GM12878 (cell line): ENCODE data around the gene TMEM212.

Experiments
- BRCA1 ChIP-seq: IDR thresholded peaks from 2 replicates; pipeline ENCODE4 v1.6.1; 2011; ENCODE audit warnings: low read depth, low read length, improper control_type of control experiment
- CEBPB ChIP-seq, 2 experiments: fragments of 150-350 bp in 1 of 2; IDR thresholded peaks; 2 replicates each; pipeline ENCODE4 v1.6.1; 2012 to 2014; ENCODE audit warnings: low read depth in 2 of 2, low read length in 2 of 2, borderline replicate concordance in 1 of 2, inconsistent platforms in 1 of 2
- DPF2 ChIP-seq: fragments of 450-650 bp; IDR thresholded peaks from 2 replicates; pipeline ENCODE4 v1.6.1; 2017; ENCODE audit warnings: mild to moderate bottlenecking
- MTA2 ChIP-seq: fragments of 450-650 bp; IDR thresholded peaks from 2 replicates; pipeline ENCODE4 v1.6.1; 2016; ENCODE audit warnings: low read depth, mild to moderate bottlenecking, moderate library complexity
- POLR2A ChIP-seq: IDR thresholded peaks from 2 replicates; pipeline ENCODE4 v1.6.1; 2011; ENCODE audit warnings: low read depth, mild to moderate bottlenecking, low read length
- PRDM15 ChIP-seq: fragments of 450-650 bp; formaldehyde crosslinking; IDR thresholded peaks from 2 replicates; pipeline ENCODE4 v1.4.0; 2020; ENCODE audit warnings: mild to moderate bottlenecking, moderate library complexity
- RAD51 ChIP-seq: fragments of 450-650 bp; IDR thresholded peaks from 2 replicates; pipeline ENCODE4 v1.6.1; 2016; ENCODE audit warnings: moderate library complexity, mild to moderate bottlenecking, inconsistent platforms
- SPI1 ChIP-seq: IDR thresholded peaks from 2 replicates; pipeline ENCODE4 v1.6.1; 2011; ENCODE audit warnings: low read depth, mild to moderate bottlenecking, low read length, moderate library complexity, borderline replicate concordance; ENCODE audit not compliant: insufficient read depth
- SRF ChIP-seq, 2 experiments: IDR thresholded peaks; 2 replicates each; pipeline ENCODE4 v1.6.1; 2011; ENCODE audit warnings: low read depth in 2 of 2, low read length in 2 of 2, mild to moderate bottlenecking in 1 of 2, moderate library complexity in 1 of 2
- USF2 ChIP-seq: IDR thresholded peaks from 2 replicates; pipeline ENCODE4 v1.6.1; 2011; ENCODE audit warnings: low read depth, low read length, improper control_type of control experiment, borderline replicate concordance
- YY1 ChIP-seq: IDR thresholded peaks from 2 replicates; pipeline ENCODE4 v1.6.1; 2011; ENCODE audit warnings: low read depth, mild to moderate bottlenecking, low read length
- ZNF274 ChIP-seq: IDR thresholded peaks from one replicate; pipeline ENCODE4 v1.8.0; 2011; ENCODE audit not compliant: insufficient read length, insufficient read depth
- TF ChIP-seq, protein P1 (sequence below), 3 experiments: IDR thresholded peaks in 2 of 3; conservative IDR thresholded peaks in 1 of 3; 2 replicates each; pipeline ENCODE4 v1.5.1; 2011; ENCODE audit warnings: low read depth in 3 of 3, low read length in 3 of 3, mild to moderate bottlenecking in 3 of 3, control low read depth in 2 of 3, moderate library complexity in 2 of 3, inconsistent platforms in 1 of 3, mixed read lengths in 1 of 3; ENCODE audit not compliant: control insufficient read depth in 2 of 3, insufficient read depth in 1 of 3; ENCODE audit errors: extremely low read depth in 1 of 3
- TF ChIP-seq, protein P2 (sequence below): fragments of 450-650 bp; formaldehyde crosslinking; IDR thresholded peaks from 2 replicates; pipeline ENCODE4 v1.4.0; 2022; ENCODE audit warnings: mild to moderate bottlenecking, moderate library complexity

GRCh38 chr3:171821778-171822358 is 21.3 kb upstream of the TMEM212 start:
- no peak for TF ChIP-seq YY1
- TF ChIP-seq, protein P1, sequence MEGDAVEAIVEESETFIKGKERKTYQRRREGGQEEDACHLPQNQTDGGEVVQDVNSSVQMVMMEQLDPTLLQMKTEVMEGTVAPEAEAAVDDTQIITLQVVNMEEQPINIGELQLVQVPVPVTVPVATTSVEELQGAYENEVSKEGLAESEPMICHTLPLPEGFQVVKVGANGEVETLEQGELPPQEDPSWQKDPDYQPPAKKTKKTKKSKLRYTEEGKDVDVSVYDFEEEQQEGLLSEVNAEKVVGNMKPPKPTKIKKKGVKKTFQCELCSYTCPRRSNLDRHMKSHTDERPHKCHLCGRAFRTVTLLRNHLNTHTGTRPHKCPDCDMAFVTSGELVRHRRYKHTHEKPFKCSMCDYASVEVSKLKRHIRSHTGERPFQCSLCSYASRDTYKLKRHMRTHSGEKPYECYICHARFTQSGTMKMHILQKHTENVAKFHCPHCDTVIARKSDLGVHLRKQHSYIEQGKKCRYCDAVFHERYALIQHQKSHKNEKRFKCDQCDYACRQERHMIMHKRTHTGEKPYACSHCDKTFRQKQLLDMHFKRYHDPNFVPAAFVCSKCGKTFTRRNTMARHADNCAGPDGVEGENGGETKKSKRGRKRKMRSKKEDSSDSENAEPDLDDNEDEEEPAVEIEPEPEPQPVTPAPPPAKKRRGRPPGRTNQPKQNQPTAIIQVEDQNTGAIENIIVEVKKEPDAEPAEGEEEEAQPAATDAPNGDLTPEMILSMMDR (IDR thresholded peaks at IDR 0.05 in 2 of 3, conservative IDR thresholded peaks at IDR 0.05 in 1 of 3; ENCODE audit: control insufficient read depth in 2 of 3, extremely low read depth in 1 of 3, insufficient read depth in 1 of 3, low read depth in 3 of 3, low read length in 3 of 3), result no peak
- TF ChIP-seq RAD51, result no peak
- TF ChIP-seq POLR2A, result no peak
- no peak for TF ChIP-seq CEBPB (IDR thresholded peaks at IDR 0.05; ENCODE audit: borderline replicate concordance in 1 of 2, low read depth in 2 of 2, low read length in 2 of 2)
- no peak for TF ChIP-seq MTA2
- TF ChIP-seq ZNF274, result no peak
- TF ChIP-seq BRCA1, result no peak
- no peak for TF ChIP-seq SRF (IDR thresholded peaks at IDR 0.05; ENCODE audit: low read depth in 2 of 2, low read length in 2 of 2)
- no peak for TF ChIP-seq PRDM15 (CRISPR knock-in tag)
- TF ChIP-seq, protein P2, sequence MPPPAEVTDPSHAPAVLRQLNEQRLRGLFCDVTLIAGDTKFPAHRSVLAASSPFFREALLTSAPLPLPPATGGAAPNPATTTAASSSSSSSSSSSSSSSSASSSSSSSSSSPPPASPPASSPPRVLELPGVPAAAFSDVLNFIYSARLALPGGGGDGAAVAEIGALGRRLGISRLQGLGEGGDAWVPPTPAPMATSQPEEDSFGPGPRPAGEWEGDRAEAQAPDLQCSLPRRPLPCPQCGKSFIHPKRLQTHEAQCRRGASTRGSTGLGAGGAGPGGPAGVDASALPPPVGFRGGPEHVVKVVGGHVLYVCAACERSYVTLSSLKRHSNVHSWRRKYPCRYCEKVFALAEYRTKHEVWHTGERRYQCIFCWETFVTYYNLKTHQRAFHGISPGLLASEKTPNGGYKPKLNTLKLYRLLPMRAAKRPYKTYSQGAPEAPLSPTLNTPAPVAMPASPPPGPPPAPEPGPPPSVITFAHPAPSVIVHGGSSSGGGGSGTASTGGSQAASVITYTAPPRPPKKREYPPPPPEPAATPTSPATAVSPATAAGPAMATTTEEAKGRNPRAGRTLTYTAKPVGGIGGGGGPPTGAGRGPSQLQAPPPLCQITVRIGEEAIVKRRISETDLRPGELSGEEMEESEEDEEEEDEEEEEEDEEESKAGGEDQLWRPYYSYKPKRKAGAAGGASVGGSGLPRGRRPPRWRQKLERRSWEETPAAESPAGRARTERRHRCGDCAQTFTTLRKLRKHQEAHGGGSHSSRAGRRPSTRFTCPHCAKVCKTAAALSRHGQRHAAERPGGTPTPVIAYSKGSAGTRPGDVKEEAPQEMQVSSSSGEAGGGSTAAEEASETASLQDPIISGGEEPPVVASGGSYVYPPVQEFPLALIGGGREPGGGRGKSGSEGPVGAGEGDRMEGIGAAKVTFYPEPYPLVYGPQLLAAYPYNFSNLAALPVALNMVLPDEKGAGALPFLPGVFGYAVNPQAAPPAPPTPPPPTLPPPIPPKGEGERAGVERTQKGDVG, result no peak
- TF ChIP-seq USF2, result no peak
- no peak for TF ChIP-seq SPI1
- no peak for TF ChIP-seq DPF2
